ENCODE data around the gene LPCAT1.
"Not testable (repeated sequence)": the region's sequence is repeated elsewhere in the genome, so short reads cannot be mapped to it uniquely, and the experiment has no call there.

Gene LPCAT1

GRCh38 chr5:1523793-1524480, at the start of gene LPCAT1:
LPCAT1 (minus strand) TSS chr5:1523960; CDS start chr5:1523844, 116 bp downstream.
- DNase-seq (ENCODE audit: low read depth), result no peak

GRCh38 chr5:1571875-1572274, 48.1 kb upstream of the LPCAT1 start:
- DNase-seq (ENCODE audit: low read depth), result not testable (repeated sequence)

GRCh38 chr5:1570975-1571374, 47.2 kb upstream of the LPCAT1 start:
- no peak for DNase-seq (ENCODE audit: low read depth)

- DNase-seq (ENCODE audit: low read depth), result peak; percentile 22
Observed at GRCh38 chr5:1568201-1568979, 44.6 kb upstream of the LPCAT1 start.

- DNase-seq (ENCODE audit: low read depth), result not testable (repeated sequence)
Observed at GRCh38 chr5:1567527-1568200, 43.9 kb upstream of the LPCAT1 start.

- no peak for DNase-seq (ENCODE audit: low read depth)
Observed at GRCh38 chr5:1565737-1566734, 42.3 kb upstream of the LPCAT1 start.

GRCh38 chr5:1564824-1565736, 41.3 kb upstream of the LPCAT1 start:
- no peak for DNase-seq (ENCODE audit: low read depth)

- peak; percentile 4 for DNase-seq (ENCODE audit: low read depth)
Observed at GRCh38 chr5:1564182-1564748, 40.5 kb upstream of the LPCAT1 start.

GRCh38 chr5:1563617-1564181, 39.9 kb upstream of the LPCAT1 start:
- DNase-seq (ENCODE audit: low read depth), result no peak

- no peak for DNase-seq (ENCODE audit: low read depth)
Observed at GRCh38 chr5:1563051-1563461, 39.3 kb upstream of the LPCAT1 start.

GRCh38 chr5:1562599-1562998, 38.8 kb upstream of the LPCAT1 start:
- no peak for DNase-seq (ENCODE audit: low read depth)

GRCh38 chr5:1561402-1561929, 37.7 kb upstream of the LPCAT1 start:
- DNase-seq (ENCODE audit: low read depth), result no peak

GRCh38 chr5:1560499-1560898, 36.7 kb upstream of the LPCAT1 start:
- DNase-seq (ENCODE audit: low read depth), result not testable (repeated sequence)

- no peak for DNase-seq (ENCODE audit: low read depth)
Observed at GRCh38 chr5:1558944-1559343, 35.2 kb upstream of the LPCAT1 start.

- no peak for DNase-seq (ENCODE audit: low read depth)
Observed at GRCh38 chr5:1557114-1557873, 33.5 kb upstream of the LPCAT1 start.

GRCh38 chr5:1555808-1556731, 32.3 kb upstream of the LPCAT1 start:
- DNase-seq (ENCODE audit: low read depth), result no peak

GRCh38 chr5:1555011-1555807, 31.4 kb upstream of the LPCAT1 start:
- peak; percentile 20 for DNase-seq (ENCODE audit: low read depth)

All from non-pigmented ciliary epithelial cell (primary cell).